GM21717 (cell line): ENCODE measurements around the gene TAS2R38.

Experiments used
- ATAC-seq: cut with Tn5 transposase; IDR thresholded peaks from one replicate; pipeline ENCODE4 v1.9.1; 2021; ENCODE audit warnings: mild to moderate bottlenecking, moderate library complexity; ENCODE audit not compliant: unreplicated experiment

TAS2R38 gene

GRCh38 chr7:141976524-141977245, 3.1 kb upstream of the TAS2R38 start:
- no peak for ATAC-seq

- ATAC-seq, result peak; percentile 88
Observed at GRCh38 chr7:141975806-141976523, 2.4 kb upstream of the TAS2R38 start.

GRCh38 chr7:141974831-141975230, 1.3 kb upstream of the TAS2R38 start:
- ATAC-seq, result no peak

- peak; percentile 80 for ATAC-seq
Observed at GRCh38 chr7:141960687-141961422, 12.7 kb downstream of the TAS2R38 start.

GRCh38 chr7:141956084-141956483, 17.5 kb downstream of the TAS2R38 start:
- ATAC-seq, result no peak

GRCh38 chr7:141954334-141954733, 19.2 kb downstream of the TAS2R38 start:
- no peak for ATAC-seq

GRCh38 chr7:141952461-141952860, 21.1 kb downstream of the TAS2R38 start:
- ATAC-seq, result no peak

GRCh38 chr7:141950806-141951205, 22.8 kb downstream of the TAS2R38 start:
- no peak for ATAC-seq

GRCh38 chr7:141949911-141950310, 23.7 kb downstream of the TAS2R38 start:
- ATAC-seq, result no peak

GRCh38 chr7:141949451-141949850, 24.1 kb downstream of the TAS2R38 start:
- ATAC-seq, result no peak

GRCh38 chr7:141949021-141949420, 24.6 kb downstream of the TAS2R38 start:
- ATAC-seq, result no peak

- ATAC-seq, result no peak
Observed at GRCh38 chr7:141946796-141947195, 26.8 kb downstream of the TAS2R38 start, which contains the start of gene CLEC5A. Gene CLEC5A, minus strand, starts transcription at chr7:141946974. Its CDS starts 682 bp downstream, at chr7:141946292.

GRCh38 chr7:141945356-141945755, 28.2 kb downstream of the TAS2R38 start:
- ATAC-seq, result no peak

- no peak for ATAC-seq
Observed at GRCh38 chr7:141944811-141945210, 28.8 kb downstream of the TAS2R38 start.

- ATAC-seq, result no peak
Observed at GRCh38 chr7:141943846-141944245, 29.7 kb downstream of the TAS2R38 start.

GRCh38 chr7:141941075-141941474, 32.5 kb downstream of the TAS2R38 start:
- no peak for ATAC-seq

GRCh38 chr7:141930211-141930610, 43.4 kb downstream of the TAS2R38 start:
- no peak for ATAC-seq

GRCh38 chr7:141928845-141929195, 44.8 kb downstream of the TAS2R38 start:
- ATAC-seq, result no peak

- ATAC-seq, result no peak
Observed at GRCh38 chr7:141928146-141928844, 45.3 kb downstream of the TAS2R38 start.
